IMR-90 (cell line): Measurements from ENCODE around the gene TMEM107. TPM values are rescaled to one million over a fixed set of nuclear protein-coding genes. Genes with fewer than 3 reads are reported as not detected.

ENCODE experiments used
- ATAC-seq: fragments of 200-7000 bp; cut with Tn5 transposase; 2 replicates; pipeline ENCODE4 v1.9.1; 2020; ENCODE audit warnings: low read depth, mild to moderate bottlenecking, moderate library complexity
- BruUV-seq: library from RNA; stranded (reverse); fragments of 400-500 nt; replicated peaks from 2 replicates; lab custom pipeline; 2021; lab: Mats Ljungman, UMichigan
- CTCF ChIA-PET: fragments of 300-600 bp; formaldehyde crosslinking; extraction: SDS; loops from one replicate; lab custom pipeline; 2021; ENCODE audit warnings: antibody characterized with exemption; lab: Yijun Ruan, JAX
- POLR2A ChIA-PET: fragments of 300-600 bp; sonication (Branson Sonifier 250); formaldehyde crosslinking; loops from one replicate; lab custom pipeline; 2022; ENCODE audit warnings: antibody characterized with exemption; ENCODE audit not compliant: unreplicated experiment; lab: Charles Lee
- DNase-seq: peaks from one replicate; pipeline ENCODE4 v3.0.0; 2013
- H2AFZ ChIP-seq: replicated peaks from 2 replicates; pipeline ENCODE3; 2013; ENCODE audit warnings: low read length, mild to moderate bottlenecking; ENCODE audit not compliant: poor library complexity
- H2AK5ac ChIP-seq: 2 replicates; pipeline ENCODE4 v1.6.1; 2013; ENCODE audit warnings: low read depth, low read length, inconsistent platforms
- H2AK9ac ChIP-seq: replicated peaks from 2 replicates; pipeline ENCODE3; 2013; ENCODE audit warnings: mild to moderate bottlenecking, low read depth, low read length, moderate library complexity; ENCODE audit not compliant: poor library complexity
- H2BK120ac ChIP-seq: 2 replicates; pipeline ENCODE4 v1.6.1; 2013; ENCODE audit warnings: low read depth, low read length, inconsistent platforms
- H2BK15ac ChIP-seq: 3 replicates; pipeline ENCODE4 v1.6.1; 2013; ENCODE audit warnings: low read depth, low read length, inconsistent platforms
- H2BK20ac ChIP-seq: 2 replicates; pipeline ENCODE4 v1.6.1; 2013; ENCODE audit warnings: low read depth, mild to moderate bottlenecking, inconsistent platforms, low read length, moderate library complexity
- H2BK5ac ChIP-seq: 2 replicates; pipeline ENCODE4 v1.6.1; 2013; ENCODE audit warnings: mild to moderate bottlenecking, low read depth, low read length, inconsistent platforms; ENCODE audit not compliant: poor library complexity, severe bottlenecking
- H3K14ac ChIP-seq: replicated peaks from 2 replicates; pipeline ENCODE4 v1.6.1; 2013; ENCODE audit warnings: low read depth, low read length, inconsistent platforms
- H3K18ac ChIP-seq: 2 replicates; pipeline ENCODE4 v1.6.1; 2013; ENCODE audit warnings: low read depth, low read length, control low read depth
- H3K23ac ChIP-seq: 2 replicates; pipeline ENCODE4 v1.6.1; 2013; ENCODE audit warnings: low read depth, low read length, inconsistent platforms
- H3K27ac ChIP-seq: 2 replicates; pipeline ENCODE4 v1.5.1; 2013; ENCODE audit warnings: mild to moderate bottlenecking, control low read depth, low read length; ENCODE audit not compliant: insufficient read depth
- H3K27me3 ChIP-seq: 2 replicates; pipeline ENCODE4 v1.6.1; 2013; ENCODE audit warnings: low read length; ENCODE audit not compliant: control insufficient read depth, insufficient read depth
- H3K36me3 ChIP-seq: 2 replicates; pipeline ENCODE4 v1.6.1; 2013; ENCODE audit warnings: low read length, mixed read lengths; ENCODE audit not compliant: control insufficient read depth, insufficient read depth
- H3K4ac ChIP-seq: 2 replicates; pipeline ENCODE4 v1.6.1; 2013; ENCODE audit warnings: low read depth, low read length, inconsistent platforms
- H3K4me1 ChIP-seq: 2 replicates; pipeline ENCODE4 v1.6.1; 2013; ENCODE audit warnings: low read length, mixed read lengths; ENCODE audit not compliant: control insufficient read depth, insufficient read depth
- H3K4me2 ChIP-seq: 2 replicates; pipeline ENCODE4 v1.6.1; 2013; ENCODE audit warnings: low read depth, mild to moderate bottlenecking, control low read depth, low read length, moderate library complexity
- H3K4me3 ChIP-seq: 2 replicates; pipeline ENCODE4 v1.5.1; 2013; ENCODE audit warnings: low read depth, mild to moderate bottlenecking, control low read depth, low read length, moderate library complexity; ENCODE audit not compliant: insufficient read depth
- H3K56ac ChIP-seq: 2 replicates; pipeline ENCODE4 v1.6.1; 2013; ENCODE audit warnings: low read length, inconsistent platforms; ENCODE audit not compliant: insufficient read depth; ENCODE audit errors: extremely low read depth
- H3K79me1 ChIP-seq, 2 experiments: 2 replicates each; pipeline ENCODE4 v1.6.1; 2013; ENCODE audit warnings: low read length in 2 of 2, inconsistent platforms in 1 of 2, low read depth in 1 of 2
- H3K9ac ChIP-seq: 2 replicates; pipeline ENCODE4 v1.6.1; 2013; ENCODE audit warnings: low read depth, low read length, control low read depth
- H3K9me1 ChIP-seq: 2 replicates; pipeline ENCODE4 v1.6.1; 2013; ENCODE audit warnings: low read length, inconsistent platforms; ENCODE audit not compliant: insufficient read depth
- H3K9me3 ChIP-seq: 2 replicates; pipeline ENCODE4 v1.6.1; 2013; ENCODE audit warnings: low read length; ENCODE audit not compliant: control insufficient read depth, insufficient read depth
- H4K20me1 ChIP-seq: 2 replicates; pipeline ENCODE4 v1.6.1; 2013; ENCODE audit warnings: low read length, inconsistent platforms; ENCODE audit not compliant: insufficient read depth
- H4K5ac ChIP-seq: 2 replicates; pipeline ENCODE4 v1.6.1; 2013; ENCODE audit warnings: mild to moderate bottlenecking, low read depth, low read length, control low read depth
- H4K8ac ChIP-seq, 2 experiments: 2 replicates each; pipeline ENCODE4 v1.6.1; 2013; ENCODE audit warnings: low read depth in 2 of 2, low read length in 2 of 2, control low read depth in 1 of 2, inconsistent platforms in 1 of 2
- H4K91ac ChIP-seq: 2 replicates; pipeline ENCODE4 v1.6.1; 2013; ENCODE audit warnings: low read depth, low read length, inconsistent platforms; ENCODE audit not compliant: insufficient read depth
- BHLHE40 ChIP-seq: fragments of 150-350 bp; IDR thresholded peaks from 2 replicates; pipeline ENCODE4 v1.6.1; 2016; ENCODE audit warnings: mild to moderate bottlenecking, low read depth, low read length
- CEBPB ChIP-seq: IDR thresholded peaks from 2 replicates; pipeline ENCODE4 v1.6.1; 2012; ENCODE audit warnings: low read depth, low read length, improper control_type of control experiment
- CHD1 ChIP-seq: IDR thresholded peaks from 2 replicates; pipeline ENCODE4 v1.6.1; 2012; ENCODE audit warnings: low read depth, low read length, improper control_type of control experiment
- CTCF ChIP-seq: conservative IDR thresholded peaks from 2 replicates; pipeline ENCODE4 v1.5.1; 2012; ENCODE audit warnings: mild to moderate bottlenecking, low read depth, low read length, improper control_type of control experiment
- ELK1 ChIP-seq: fragments of 150-350 bp; IDR thresholded peaks from 2 replicates; pipeline ENCODE4 v1.6.1; 2016; ENCODE audit warnings: low read depth, mild to moderate bottlenecking, low read length, moderate library complexity, borderline replicate concordance
- FOS ChIP-seq: fragments of 150-350 bp; IDR thresholded peaks from 2 replicates; pipeline ENCODE4 v1.6.1; 2016; ENCODE audit warnings: low read depth, low read length
- MAFK ChIP-seq: IDR thresholded peaks from 2 replicates; pipeline ENCODE4 v1.6.1; 2012; ENCODE audit warnings: low read depth, low read length, improper control_type of control experiment
- MAZ ChIP-seq: IDR thresholded peaks from 2 replicates; pipeline ENCODE4 v1.6.1; 2012; ENCODE audit warnings: low read depth, mild to moderate bottlenecking, low read length, improper control_type of control experiment, moderate library complexity, borderline replicate concordance
- MXI1 ChIP-seq: IDR thresholded peaks from 2 replicates; pipeline ENCODE4 v1.6.1; 2012; ENCODE audit warnings: low read depth, mild to moderate bottlenecking, low read length, moderate library complexity, borderline replicate concordance
- NFE2L2 ChIP-seq: fragments of 150-350 bp; IDR thresholded peaks from 2 replicates; pipeline ENCODE4 v1.6.1; 2016; ENCODE audit warnings: low read depth, mild to moderate bottlenecking, low read length
- POLR2A ChIP-seq: IDR thresholded peaks from 2 replicates; pipeline ENCODE4 v1.6.1; 2012; ENCODE audit warnings: mild to moderate bottlenecking, low read depth, low read length
- RAD21 ChIP-seq: IDR thresholded peaks from 2 replicates; pipeline ENCODE4 v1.6.1; 2012; ENCODE audit warnings: low read length, improper control_type of control experiment
- RCOR1 ChIP-seq: IDR thresholded peaks from 2 replicates; pipeline ENCODE4 v1.6.1; 2012; ENCODE audit warnings: mild to moderate bottlenecking, low read length, improper control_type of control experiment; ENCODE audit not compliant: insufficient replicate concordance
- RFX5 ChIP-seq: IDR thresholded peaks from 2 replicates; pipeline ENCODE4 v1.8.0; 2012; ENCODE audit warnings: low read depth, mild to moderate bottlenecking, low read length, moderate library complexity
- SMC3 ChIP-seq: fragments of 150-350 bp; IDR thresholded peaks from 2 replicates; pipeline ENCODE4 v1.6.1; 2016; ENCODE audit warnings: low read depth, mild to moderate bottlenecking, antibody characterized with exemption, low read length, moderate library complexity
- USF2 ChIP-seq: fragments of 150-350 bp; IDR thresholded peaks from 2 replicates; pipeline ENCODE4 v1.6.1; 2017; ENCODE audit warnings: mild to moderate bottlenecking, antibody characterized with exemption, low read length, low read depth
- WGBS, 2 experiments: methylation state at CpG; one replicate each; pipeline versions ENCODE4 v1.1.5 to v1.1.7; 2013; ENCODE audit warnings: missing lambda C conversion rate in 2 of 2; ENCODE audit not compliant: insufficient read length in 1 of 2; ENCODE audit errors: extremely low coverage in 2 of 2; 5-methylcytosine and 5-hydroxymethylcytosine counted together
- dilution Hi-C: fragments of 300-500 bp; cut with HindIII; formaldehyde crosslinking; loops from one replicate; pipeline ENCODE4 v1.14.3; 2018; ENCODE audit warnings: low sequenced_read_pairs; ENCODE audit not compliant: unreplicated experiment
- in situ Hi-C: fragments of 300-500 bp; cut with MboI; formaldehyde crosslinking; loops from 3 replicates; pipeline ENCODE4 v1.14.3; 2019; ENCODE audit warnings: low sequenced_read_pairs, inconsistent platforms, mixed read lengths
- intact Hi-C: fragments of 100-400 bp; cut with micrococcal nuclease; formaldehyde crosslinking; loops from 2 replicates; pipeline ENCODE4 v1.10.0; 2022
- polyA plus RNA-seq, 3 experiments: library from polyadenylated mRNA; depleted of rRNA; stranded (reverse); fragments of >200 nt; gene quantifications; 2 replicates each; pipeline ENCODE4 v1.2.3, GENCODE V29; 2012; ENCODE audit warnings: low replicate concordance in 1 of 3
- total RNA-seq: library from RNA; depleted of rRNA; stranded (reverse); fragments of >200 nt; gene quantifications from 2 replicates; pipeline ENCODE4 v1.2.3, GENCODE V29; 2012

The TMEM107 gene
- total and polyA plus RNA-seq, 2 of the 4 experiments (the other 2 are of a cell fraction) = 12.9 to 14.3 TPM

GRCh38 chr17:8133941-8134340 lies 42.2 kb downstream of the TMEM107 start:
- Histone ChIP-seq H3K14ac (no peak overlapping the region), H4K91ac (no peak overlapping the region)
- WGBS, 2 experiments = 61% methylated on average over 2 of the region's 4 CpGs; no CpG with 5 or more reads in 1 of the 2 experiments

More at GRCh38 chr17:8133941-8134340, 42.2 kb downstream of the TMEM107 start:
- no peak overlapping the region for H2BK5ac ChIP-seq
- no peak overlapping the region for H2BK20ac ChIP-seq
- no peak overlapping the region for H2AK9ac ChIP-seq
- no peak overlapping the region for H3K9ac ChIP-seq
- peaks cover 4% of the 10 kb centered on the region for H3K4me1 ChIP-seq
- H2BK120ac ChIP-seq = no peak overlapping the region
- no peaks in the 10 kb centered on the region for H3K27me3 ChIP-seq
- no peak overlapping the region for H3K18ac ChIP-seq
- DNase-seq = no peak
- no peak overlapping the region for H2BK15ac ChIP-seq
- POLR2A ChIA-PET = interaction anchor here (1.0 kb wide), 1 partner anchor 39 kb away, joined by 3 read pairs; no protein-coding TSS in a partner anchor
- H4K20me1 ChIP-seq = peaks cover 2% of the 10 kb centered on the region; the same call in 1 of the 2 replicates
- no peak overlapping the region for H3K4me3 ChIP-seq
- intact Hi-C loops = no loop called here
- ATAC-seq = no peak
- H3K23ac ChIP-seq = no peak overlapping the region
- in situ Hi-C loops = no loop called here
- no peak overlapping the region for H3K4me2 ChIP-seq
- BruUV-seq = no TSS peak
- H2AFZ ChIP-seq = peak overlapping the region; percentile 61
- H3K9me1 ChIP-seq = peaks cover 3% of the 10 kb centered on the region
- H2AK5ac ChIP-seq = no peak overlapping the region
- no peaks in the 10 kb centered on the region for H3K9me3 ChIP-seq
- H4K8ac ChIP-seq = no peak overlapping the region
- no peak for TF ChIP-seq BHLHE40
- no peak for TF ChIP-seq CHD1
- no peak for TF ChIP-seq ELK1
- TF ChIP-seq FOS = no peak
- no peak for TF ChIP-seq SMC3
- no peak for TF ChIP-seq RCOR1
- no peak for TF ChIP-seq MAFK
- no peak for TF ChIP-seq MXI1
- TF ChIP-seq MAZ = no peak
- no peak for TF ChIP-seq CEBPB
- TF ChIP-seq USF2 = no peak
- no peak for TF ChIP-seq RFX5
- TF ChIP-seq CTCF = no peak
- TF ChIP-seq POLR2A = no peak
- no peak for TF ChIP-seq RAD21
- no peak for TF ChIP-seq NFE2L2
- no peak overlapping the region for H3K4ac ChIP-seq
- H4K5ac ChIP-seq = no peak overlapping the region
- H3K36me3 ChIP-seq = no peaks in the 10 kb centered on the region
- CTCF ChIA-PET = interaction anchor here (1.2 kb wide), 1 partner anchor 15 kb away, joined by 6 read pairs; the partner anchor contains the start of gene ALOXE3
- no peaks in the 10 kb centered on the region for H3K79me1 ChIP-seq
- dilution Hi-C loops = no loop called here
- no peak overlapping the region for H3K27ac ChIP-seq
- H3K56ac ChIP-seq = no peak overlapping the region
